HG03139 (cell line): Measurements from ENCODE around the gene ABCA6.
"Not testable (repeated sequence)": the region's sequence is repeated elsewhere in the genome, so short reads cannot be mapped to it uniquely, and the experiment has no call there.

Source experiments
- ATAC-seq: cut with Tn5 transposase; IDR thresholded peaks from one replicate; pipeline ENCODE4 v1.9.1; 2021; ENCODE audit not compliant: unreplicated experiment

Gene ABCA6

GRCh38 chr17:69073392-69073791 is 68.3 kb downstream of the ABCA6 start:
- ATAC-seq, result not testable (repeated sequence)

GRCh38 chr17:69072803-69073256 is 68.9 kb downstream of the ABCA6 start:
- ATAC-seq, result not testable (repeated sequence)

GRCh38 chr17:69071233-69071586 is 70.5 kb downstream of the ABCA6 start:
- not testable (repeated sequence) for ATAC-seq

GRCh38 chr17:69070378-69071232 is 71.1 kb downstream of the ABCA6 start:
- not testable (repeated sequence) for ATAC-seq

GRCh38 chr17:69069226-69069750 is 72.4 kb downstream of the ABCA6 start:
- no peak for ATAC-seq

- no peak for ATAC-seq
Observed at GRCh38 chr17:69067274-69068047, 74.2 kb downstream of the ABCA6 start.

GRCh38 chr17:69066482-69066881 is 75.2 kb downstream of the ABCA6 start:
- no peak for ATAC-seq

GRCh38 chr17:69065113-69065512 is 76.6 kb downstream of the ABCA6 start:
- ATAC-seq, result no peak

GRCh38 chr17:69064476-69064875 is 77.2 kb downstream of the ABCA6 start:
- ATAC-seq, result no peak

- no peak for ATAC-seq
Observed at GRCh38 chr17:69064001-69064400, 77.7 kb downstream of the ABCA6 start.

- ATAC-seq, result no peak
Observed at GRCh38 chr17:69062860-69063581, 78.7 kb downstream of the ABCA6 start.

GRCh38 chr17:69061721-69062556 is 79.8 kb downstream of the ABCA6 start:
- no peak for ATAC-seq

- ATAC-seq, result no peak
Observed at GRCh38 chr17:69060822-69061221, 80.9 kb downstream of the ABCA6 start, which contains the start of gene ABCA9. ABCA9 (minus strand) TSS chr17:69060927; CDS start chr17:69051126, 9,801 bp downstream.

GRCh38 chr17:69059458-69060175 is 82.1 kb downstream of the ABCA6 start:
- no peak for ATAC-seq

- ATAC-seq, result no peak
Observed at GRCh38 chr17:69058165-69058564, 83.5 kb downstream of the ABCA6 start.

GRCh38 chr17:69057280-69057679 is 84.4 kb downstream of the ABCA6 start:
- ATAC-seq, result no peak

- ATAC-seq, result no peak
Observed at GRCh38 chr17:69056179-69056823, 85.4 kb downstream of the ABCA6 start.

GRCh38 chr17:69055334-69055733 is 86.4 kb downstream of the ABCA6 start:
- no peak for ATAC-seq
